HG03064 (cell line): ENCODE measurements around the gene MYMX.
"Not testable (repeated sequence)": the region's sequence is repeated elsewhere in the genome, so short reads cannot be mapped to it uniquely, and the experiment has no call there.

Experiments
- ATAC-seq: cut with Tn5 transposase; IDR thresholded peaks from one replicate; pipeline ENCODE4 v1.9.1; 2021; ENCODE audit warnings: low read depth; ENCODE audit not compliant: unreplicated experiment

MYMX gene

DNA sequence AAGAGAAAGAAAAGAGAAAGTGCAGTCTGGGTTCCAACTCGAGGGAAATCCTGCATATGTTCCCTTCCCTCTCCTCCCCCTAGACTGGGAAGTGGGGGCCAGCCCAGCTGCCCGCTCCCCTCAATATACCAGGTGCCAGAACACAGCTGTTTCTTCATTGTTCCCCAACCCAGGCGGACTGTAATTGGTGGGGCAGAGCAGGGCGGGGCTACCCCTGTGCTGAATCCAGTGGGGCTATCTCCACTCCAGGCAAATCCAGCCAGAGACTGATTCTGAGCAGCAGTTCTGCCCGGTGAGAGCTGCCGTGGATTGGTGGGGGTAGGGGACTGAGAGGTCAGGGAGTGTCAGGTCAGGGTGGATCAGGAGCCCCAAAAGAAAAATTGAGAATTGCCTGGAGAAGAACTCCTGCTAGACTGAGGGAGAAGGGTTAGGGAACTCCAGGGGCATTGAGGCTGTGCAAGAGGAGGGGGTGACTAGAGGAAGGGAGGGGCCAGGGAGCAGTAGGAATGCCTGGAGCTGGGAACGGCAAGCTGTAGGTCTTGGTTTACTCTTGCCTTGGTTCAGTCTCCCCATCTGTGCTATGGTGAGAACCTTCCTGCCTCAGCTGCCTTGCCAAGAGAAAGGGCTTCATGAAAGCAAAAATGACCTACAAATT lies at the start of gene MYMX:
Gene MYMX (plus strand): TSS at position 250 of the 655 bp plus-strand sequence. CDS start 546 bp downstream, outside the sequence.
- ATAC-seq = no peak

DNA sequence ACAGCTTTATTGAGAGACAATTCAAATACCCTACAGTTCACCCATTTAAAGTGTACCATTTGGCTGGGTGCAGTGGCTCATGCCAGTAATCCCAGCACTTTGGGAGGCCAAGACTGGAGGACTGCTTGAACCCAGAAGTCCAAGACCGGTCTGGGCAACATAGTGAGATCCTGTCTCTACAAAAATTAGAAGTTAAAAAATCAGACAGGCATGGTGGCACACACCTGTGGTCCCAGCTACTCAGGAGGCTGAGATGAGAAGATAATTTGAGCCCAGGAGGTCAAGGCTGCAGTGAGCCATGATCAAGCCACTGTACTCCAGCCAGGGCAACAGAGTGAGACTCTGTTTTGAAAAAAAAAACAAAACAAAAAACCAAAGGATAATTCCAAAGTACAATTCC lies 49.2 kb upstream of the MYMX start:
- ATAC-seq = no peak

DNA sequence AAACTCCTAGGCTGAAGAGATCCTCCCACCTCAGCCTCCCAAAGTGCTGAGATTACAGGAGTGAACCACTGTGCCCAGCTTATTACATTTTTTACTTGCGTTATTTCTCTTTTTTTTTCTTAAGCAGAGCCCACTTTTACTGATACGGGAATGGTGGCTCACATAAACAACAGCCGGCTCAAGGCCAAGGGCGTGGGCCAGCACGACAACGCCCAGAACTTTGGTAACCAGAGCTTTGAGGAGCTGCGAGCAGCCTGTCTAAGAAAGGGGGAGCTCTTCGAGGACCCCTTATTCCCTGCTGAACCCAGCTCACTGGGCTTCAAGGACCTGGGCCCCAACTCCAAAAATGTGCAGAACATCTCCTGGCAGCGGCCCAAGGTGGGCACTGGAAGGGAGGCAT lies 47.6 kb upstream of the MYMX start:
- ATAC-seq = no peak

DNA sequence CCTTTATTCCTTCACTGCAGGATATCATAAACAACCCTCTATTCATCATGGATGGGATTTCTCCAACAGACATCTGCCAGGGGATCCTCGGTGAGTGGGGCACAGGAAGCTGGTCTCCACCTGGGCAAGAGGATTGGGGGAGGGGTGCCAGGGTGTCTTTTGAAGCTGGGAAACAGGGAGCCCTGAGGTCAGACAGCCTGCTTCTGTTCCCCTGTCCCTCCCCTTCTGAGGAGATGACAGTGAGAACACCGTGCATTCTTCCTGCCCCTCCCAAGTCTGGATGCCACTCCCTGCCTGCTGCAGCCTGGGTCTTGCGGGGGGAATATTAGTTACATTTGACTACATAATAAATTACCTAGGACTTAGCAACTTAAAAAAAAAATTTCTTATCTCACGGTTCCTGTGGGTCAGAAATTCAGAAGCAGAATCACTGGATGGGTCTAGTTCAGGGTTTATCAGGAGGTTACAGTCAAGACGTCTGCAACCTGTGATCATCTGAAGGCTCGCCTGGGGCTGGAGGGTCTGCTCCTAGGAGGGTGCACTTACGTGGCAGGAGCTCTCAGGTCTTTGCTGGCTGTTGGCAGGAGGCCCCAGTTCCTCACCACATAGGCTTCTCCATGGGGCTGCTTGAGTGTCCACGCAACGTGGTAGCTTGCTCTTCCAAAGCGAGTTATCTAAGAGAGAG lies 46.7 kb upstream of the MYMX start:
- no peak for ATAC-seq

DNA sequence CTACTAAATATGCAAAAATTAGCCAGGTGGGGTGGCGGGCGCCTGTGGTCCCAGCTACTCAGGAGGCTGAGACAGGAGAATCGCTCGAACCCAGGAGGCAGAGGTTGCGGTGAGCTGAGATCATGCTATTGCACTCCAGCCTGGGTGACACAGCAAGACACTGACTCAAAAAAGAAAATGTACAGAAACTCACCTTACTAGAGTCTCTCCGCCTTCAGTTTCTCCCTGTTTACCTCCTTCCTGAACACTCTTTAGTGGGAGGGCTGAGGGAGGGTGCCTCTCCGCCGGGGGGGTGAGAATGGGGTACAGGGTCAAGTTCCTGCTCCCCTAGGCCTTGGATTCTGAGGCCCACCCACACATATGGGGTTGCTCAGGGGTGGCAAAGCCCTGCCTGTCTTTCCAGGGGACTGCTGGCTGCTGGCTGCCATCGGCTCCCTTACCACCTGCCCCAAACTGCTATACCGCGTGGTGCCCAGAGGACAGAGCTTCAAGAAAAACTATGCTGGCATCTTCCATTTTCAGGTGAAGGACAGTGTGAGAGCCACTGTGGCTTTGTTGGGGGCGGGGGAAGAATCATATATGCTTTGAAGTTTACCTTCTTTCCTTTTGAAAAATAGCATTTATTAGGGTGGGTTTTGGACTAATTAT lies 44.7 kb upstream of the MYMX start:
- ATAC-seq = no peak

DNA sequence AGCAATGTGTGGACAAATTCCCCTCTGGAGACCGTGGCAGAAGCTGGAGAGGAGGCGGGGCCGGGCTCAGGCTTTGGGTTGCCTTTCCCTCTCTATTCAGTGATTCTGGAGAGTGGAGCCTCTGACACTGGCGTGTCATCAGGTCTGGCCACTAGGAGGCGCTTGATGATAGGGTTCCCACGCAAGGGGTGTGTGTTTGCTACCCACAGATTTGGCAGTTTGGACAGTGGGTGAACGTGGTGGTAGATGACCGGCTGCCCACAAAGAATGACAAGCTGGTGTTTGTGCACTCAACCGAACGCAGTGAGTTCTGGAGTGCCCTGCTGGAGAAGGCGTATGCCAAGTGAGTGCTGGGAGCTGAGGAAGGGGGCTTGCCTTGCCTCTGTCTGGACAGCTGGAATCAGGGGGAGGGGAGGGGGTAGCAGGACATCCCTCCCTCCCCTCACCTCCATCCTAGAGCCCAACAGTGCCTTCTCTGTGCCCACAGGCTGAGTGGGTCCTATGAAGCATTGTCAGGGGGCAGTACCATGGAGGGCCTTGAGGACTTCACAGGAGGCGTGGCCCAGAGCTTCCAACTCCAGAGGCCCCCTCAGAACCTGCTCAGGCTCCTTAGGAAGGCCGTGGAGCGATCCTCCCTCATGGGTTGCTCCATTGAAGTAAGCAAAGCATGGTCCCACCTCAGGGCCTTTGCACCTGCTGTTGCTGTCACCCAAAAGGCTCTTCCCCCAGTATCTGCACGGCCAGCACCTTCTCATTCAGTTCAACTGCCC lies 43.8 kb upstream of the MYMX start:
- no peak for ATAC-seq

DNA sequence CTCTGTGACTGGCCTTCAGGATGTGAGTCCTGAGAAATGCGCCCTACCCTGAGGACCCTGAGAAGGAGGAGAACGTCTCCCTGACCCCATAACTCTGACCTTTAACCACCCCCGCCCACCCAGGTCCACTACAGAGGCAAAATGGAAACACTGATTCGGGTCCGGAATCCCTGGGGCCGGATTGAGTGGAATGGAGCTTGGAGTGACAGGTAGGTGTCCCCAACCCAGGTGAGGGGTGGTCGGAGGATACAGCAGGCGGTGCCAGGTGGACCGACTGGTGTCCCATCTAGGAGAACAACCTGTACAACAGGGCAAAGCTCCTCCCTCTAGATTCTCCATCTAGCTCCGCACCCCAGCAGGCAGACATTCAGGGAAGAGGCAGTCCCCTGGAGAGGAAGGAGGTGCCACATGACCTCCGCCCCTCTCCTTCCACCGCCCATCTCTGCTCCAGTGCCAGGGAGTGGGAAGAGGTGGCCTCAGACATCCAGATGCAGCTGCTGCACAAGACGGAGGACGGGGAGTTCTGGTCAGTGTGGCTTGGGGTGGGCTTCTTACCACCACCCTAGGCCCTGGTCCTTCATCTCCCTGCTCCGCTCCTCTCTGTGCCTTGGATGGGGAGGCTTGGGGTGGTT lies 40.5 kb upstream of the MYMX start:
- no peak for ATAC-seq

DNA sequence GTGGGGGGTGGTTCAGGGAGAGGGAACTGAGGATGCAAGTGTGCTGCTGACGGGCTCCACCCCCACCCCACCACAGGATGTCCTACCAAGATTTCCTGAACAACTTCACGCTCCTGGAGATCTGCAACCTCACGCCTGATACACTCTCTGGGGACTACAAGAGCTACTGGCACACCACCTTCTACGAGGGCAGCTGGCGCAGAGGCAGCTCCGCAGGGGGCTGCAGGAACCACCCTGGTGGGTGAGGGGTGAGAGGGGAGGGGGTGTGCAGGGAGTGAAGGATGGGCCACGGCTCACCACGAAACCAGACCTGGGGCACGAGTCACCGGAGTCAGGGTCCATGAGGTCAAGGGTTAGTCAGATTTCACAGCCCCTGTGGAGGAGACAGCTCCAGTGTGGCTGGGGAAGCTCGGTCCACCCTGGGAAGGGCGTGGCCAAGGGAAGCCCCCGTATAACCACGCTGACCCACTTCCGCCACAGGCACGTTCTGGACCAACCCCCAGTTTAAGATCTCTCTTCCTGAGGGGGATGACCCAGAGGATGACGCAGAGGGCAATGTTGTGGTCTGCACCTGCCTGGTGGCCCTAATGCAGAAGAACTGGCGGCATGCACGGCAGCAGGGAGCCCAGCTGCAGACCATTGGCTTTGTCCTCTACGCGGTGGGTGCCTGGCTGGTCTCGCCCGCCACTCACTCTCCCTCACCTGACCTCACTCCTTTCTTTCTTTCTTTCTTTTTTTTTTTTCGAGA lies 39.8 kb upstream of the MYMX start:
- peak; percentile 57 for ATAC-seq

DNA sequence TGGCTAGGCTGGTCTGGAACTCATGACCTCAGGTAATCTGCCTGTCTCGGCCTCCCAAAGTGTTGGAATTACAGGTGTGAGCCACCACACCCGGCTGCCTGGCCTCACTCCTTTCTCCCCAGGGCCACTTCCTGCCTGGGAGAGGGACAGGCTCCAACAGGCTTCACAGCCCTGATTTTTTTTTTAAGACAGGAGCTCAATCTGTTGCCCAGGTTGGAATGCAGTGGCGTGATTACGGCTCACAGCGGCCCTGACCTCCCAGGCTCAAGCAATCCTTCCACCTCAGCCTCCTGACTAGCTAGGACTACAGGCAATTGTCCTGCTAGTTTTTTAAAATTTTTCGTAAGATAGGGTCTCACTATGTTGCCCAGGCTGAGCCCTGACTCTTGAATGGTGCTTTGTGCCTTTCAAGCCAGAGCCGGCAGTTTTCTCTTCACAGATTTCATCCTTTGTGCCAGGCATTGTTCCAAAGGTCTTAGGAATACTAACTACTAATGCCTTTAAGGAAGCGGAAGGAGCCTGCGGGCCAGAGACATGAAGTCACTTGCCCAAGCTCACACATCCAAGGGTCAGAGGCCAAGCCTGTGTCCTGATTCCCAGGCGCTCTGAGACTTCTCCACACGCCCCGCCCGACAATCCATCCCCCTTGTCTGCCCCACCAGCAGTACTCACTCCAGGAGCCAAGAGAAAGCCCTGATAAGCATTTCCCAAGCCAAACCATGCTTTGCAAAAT lies 38.9 kb upstream of the MYMX start:
- no peak for ATAC-seq

DNA sequence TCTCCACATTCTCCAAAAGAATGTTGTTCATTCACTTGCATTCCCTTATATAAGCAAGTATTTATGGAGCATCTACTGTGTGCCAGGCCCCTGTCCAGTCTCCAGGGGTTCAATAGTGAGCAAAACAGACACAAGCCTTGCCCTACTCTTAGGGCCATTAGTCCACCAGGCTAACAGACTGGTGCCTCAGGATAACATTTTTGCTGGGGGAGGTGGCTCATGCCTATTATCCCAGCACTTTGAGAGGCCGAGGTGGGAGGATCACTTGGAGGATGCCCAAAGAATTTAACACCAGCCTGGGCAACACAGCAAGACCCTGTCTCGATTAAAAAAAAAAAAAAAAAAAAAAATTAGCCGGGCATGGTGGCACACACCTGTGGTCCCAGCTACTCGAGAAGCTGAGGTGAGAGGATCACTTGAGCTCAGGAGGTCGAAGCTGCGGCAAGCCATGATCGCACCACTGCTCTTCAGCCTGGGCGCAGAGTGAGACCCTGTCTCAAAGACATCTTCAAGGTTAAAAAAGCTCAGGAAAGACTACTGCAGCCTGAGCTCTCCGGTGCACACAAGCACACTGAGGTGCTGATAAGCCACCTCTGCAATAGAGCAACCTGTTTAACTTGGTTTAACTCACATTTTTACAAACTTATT lies 38.2 kb upstream of the MYMX start:
- no peak for ATAC-seq

DNA sequence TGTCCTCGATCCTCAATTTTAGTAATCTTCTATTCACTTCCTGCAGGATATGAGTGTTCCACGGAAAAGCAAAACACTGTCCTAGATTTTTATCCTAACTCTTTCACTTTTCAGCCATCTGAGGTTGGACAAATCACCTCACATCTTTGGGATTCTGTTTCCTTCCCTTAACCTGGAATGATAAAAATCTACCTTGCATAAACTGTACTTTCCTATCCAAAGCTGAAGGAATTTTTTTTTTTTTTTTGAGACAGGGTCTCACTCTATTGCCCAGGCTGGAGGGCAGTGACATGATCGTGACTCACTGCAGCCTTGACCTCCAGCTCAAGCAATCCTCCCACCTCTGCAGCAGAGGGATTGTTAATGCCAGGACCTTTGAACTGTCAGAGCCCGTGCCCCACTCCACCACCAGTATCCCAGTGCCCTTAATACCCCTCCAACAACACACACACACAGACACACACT lies 37.6 kb upstream of the MYMX start:
- ATAC-seq = no peak

DNA sequence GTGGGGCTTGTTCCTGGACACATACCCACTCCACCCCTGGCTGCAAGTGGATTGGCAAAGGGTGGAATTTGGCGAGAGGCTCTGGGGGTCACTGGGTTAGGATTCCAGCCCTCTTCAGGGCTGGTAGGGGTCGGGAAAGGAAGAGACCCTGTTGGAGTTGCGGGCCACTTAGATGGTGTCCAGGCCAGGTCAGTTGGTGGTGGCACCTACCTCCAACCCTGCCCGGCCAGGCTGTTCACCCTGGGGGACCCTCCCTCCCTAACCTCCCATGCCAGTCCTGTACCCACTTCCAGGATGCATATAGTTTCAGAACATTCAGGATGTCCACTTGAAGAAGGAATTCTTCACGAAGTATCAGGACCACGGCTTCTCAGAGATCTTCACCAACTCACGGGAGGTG lies 37.1 kb upstream of the MYMX start:
- ATAC-seq = no peak

DNA sequence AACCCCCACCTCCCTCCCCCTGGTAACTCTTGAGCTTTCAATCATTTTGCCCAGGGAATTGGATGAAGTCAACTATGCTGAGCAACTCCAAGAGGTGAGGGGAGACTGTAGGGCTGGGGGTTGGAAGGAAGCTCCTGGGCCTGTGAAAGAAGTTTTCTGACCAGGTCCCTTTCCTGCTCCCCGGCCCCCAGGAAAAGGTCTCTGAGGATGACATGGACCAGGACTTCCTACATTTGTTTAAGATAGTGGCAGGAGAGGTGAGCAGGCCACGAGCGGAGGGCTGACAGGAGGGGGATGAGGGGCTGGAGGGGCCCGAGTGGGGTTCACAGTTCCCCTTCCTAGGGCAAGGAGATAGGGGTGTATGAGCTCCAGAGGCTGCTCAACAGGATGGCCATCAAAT lies 36.3 kb upstream of the MYMX start:
- ATAC-seq = no peak

DNA sequence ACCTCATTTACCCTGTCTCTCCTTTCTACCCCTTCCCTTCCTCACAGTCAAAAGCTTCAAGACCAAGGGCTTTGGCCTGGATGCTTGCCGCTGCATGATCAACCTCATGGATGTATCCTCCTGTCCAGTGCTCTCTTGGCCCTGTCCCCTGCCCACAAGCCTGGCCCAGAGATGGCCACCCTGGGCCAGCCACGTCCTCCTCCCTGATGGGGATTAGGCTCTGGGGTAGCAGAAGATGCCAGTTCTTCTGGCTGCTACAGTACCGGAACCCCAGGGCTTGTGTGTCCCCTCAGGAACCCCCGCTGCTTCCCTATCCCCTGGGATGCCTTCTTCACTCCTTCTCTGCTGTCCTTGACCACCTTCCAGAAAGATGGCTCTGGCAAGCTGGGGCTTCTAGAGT lies 35.8 kb upstream of the MYMX start:
- no peak for ATAC-seq

DNA sequence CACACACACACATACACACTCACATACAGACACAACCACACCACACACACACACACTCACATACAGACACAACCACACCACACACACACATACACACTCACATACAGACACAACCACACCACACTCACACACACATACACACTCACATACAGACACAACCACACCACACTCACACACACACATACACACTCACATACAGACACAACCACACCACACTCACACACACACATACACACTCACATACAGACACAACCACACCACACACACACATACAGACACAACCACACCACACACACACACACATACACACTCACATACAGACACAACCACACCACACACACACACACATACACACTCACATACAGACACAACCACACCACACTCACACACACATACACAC lies 34.9 kb upstream of the MYMX start:
- ATAC-seq = not testable (repeated sequence)

DNA sequence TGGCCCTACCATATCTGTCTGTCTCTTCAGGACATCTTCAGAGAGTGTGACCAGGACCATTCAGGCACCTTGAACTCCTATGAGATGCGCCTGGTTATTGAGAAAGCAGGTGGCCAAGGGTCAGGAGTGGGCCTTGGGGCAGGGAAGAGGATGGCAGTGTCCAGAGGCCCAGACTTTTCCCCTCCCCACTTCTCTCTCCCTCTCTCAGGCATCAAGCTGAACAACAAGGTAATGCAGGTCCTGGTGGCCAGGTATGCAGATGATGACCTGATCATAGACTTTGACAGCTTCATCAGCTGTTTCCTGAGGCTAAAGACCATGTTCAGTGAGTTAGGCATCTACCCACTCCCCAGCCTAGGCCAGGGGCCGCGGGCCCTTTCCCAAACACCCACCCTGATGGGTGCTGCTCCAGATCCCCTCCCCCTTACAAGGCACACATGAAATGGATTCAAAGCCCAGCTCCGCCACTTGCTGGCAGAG lies 33.8 kb upstream of the MYMX start:
- no peak for ATAC-seq

DNA sequence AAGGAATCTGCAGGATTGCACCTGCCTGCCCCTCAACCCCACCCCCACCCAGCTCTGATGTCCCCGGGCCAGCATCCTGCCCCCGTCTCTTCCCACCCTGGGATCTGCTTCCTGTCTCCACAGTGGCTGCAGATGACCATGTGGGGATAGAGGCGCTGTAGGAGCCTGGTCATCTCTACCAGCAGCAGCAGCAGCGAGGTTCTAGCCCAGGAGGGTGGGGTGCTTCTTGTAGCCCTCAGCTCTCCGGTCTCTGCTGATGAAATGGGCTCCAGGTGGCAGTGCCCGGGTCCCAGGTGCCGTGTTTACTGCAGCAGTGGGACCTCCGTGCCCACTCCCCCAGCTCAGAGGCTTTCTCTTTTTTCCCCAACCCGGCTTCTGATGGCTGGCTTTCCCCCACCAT lies 32.9 kb upstream of the MYMX start:
- ATAC-seq = no peak

DNA sequence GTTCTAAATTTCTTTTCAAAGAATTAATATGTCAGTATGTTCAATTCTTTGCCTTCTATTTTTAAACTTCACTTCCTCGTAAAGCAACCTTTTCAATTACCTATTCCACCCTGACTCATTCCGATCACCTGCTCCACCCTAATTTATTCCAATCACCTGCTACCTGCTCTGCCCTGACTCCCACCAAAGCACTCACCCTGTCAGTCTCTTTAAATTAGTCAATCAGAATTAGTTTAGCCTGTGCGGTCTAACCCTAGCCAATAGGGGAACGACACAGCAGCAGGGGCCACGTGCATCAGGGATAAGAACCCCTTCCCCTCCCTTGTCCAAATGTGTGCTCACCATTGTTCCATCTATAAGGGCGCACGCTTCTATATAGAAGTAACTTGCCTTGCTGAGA lies 31.4 kb upstream of the MYMX start:
- ATAC-seq = not testable (repeated sequence)
